HL-60 (cell line): Measurements from ENCODE around the gene OBSL1.

Experiments
- DNase-seq, 2 experiments: peaks; one replicate each; pipeline ENCODE4 v3.0.0-alpha.2; 2010 to 2020; ENCODE audit warnings: low read depth in 1 of 2, low spot score in 1 of 2
- H3K27ac ChIP-seq: fragments of 250-450 bp; sonication (Bioruptor Pico); replicated peaks from 2 replicates; pipeline ENCODE4 v1.5.1; 2020; ENCODE audit warnings: mild to moderate bottlenecking, moderate library complexity
- H3K27me3 ChIP-seq: fragments of 250-450 bp; sonication (Bioruptor Pico); 2 replicates; pipeline ENCODE4 v1.5.1; 2021; ENCODE audit warnings: mild to moderate bottlenecking, moderate library complexity; ENCODE audit not compliant: insufficient read depth, poor library complexity, severe bottlenecking
- H3K4me3 ChIP-seq: replicated peaks from 2 replicates; pipeline ENCODE4 v1.5.1; 2011; ENCODE audit warnings: mild to moderate bottlenecking, control low read depth, low read length; ENCODE audit not compliant: insufficient read depth
- CTCF ChIP-seq: IDR thresholded peaks from one replicate; pipeline ENCODE4 v1.5.1; 2011; ENCODE audit warnings: low read length, control low read depth, inconsistent platforms; ENCODE audit not compliant: insufficient read depth
- GABPA ChIP-seq: IDR thresholded peaks from 2 replicates; pipeline ENCODE4 v1.6.1; 2012; ENCODE audit warnings: low read depth
- POLR2AphosphoS5 ChIP-seq: IDR thresholded peaks from 2 replicates; pipeline ENCODE4 v1.6.1; 2012; ENCODE audit warnings: low read depth
- REST ChIP-seq: IDR thresholded peaks from 2 replicates; pipeline ENCODE4 v1.6.1; 2012; ENCODE audit warnings: low read depth; ENCODE audit not compliant: insufficient replicate concordance
- SPI1 ChIP-seq: IDR thresholded peaks from 2 replicates; pipeline ENCODE4 v1.6.1; 2012; ENCODE audit warnings: low read depth, mild to moderate bottlenecking, borderline replicate concordance

Gene OBSL1

GRCh38 chr2:219537657-219538488 lies 33.5 kb downstream of the OBSL1 start:
- H3K27ac ChIP-seq, result no peak overlapping the region

GRCh38 chr2:219536967-219537366 lies 34.4 kb downstream of the OBSL1 start:
- DNase-seq, result no peak
- TF ChIP-seq GABPA, result no peak
- TF ChIP-seq CTCF, result no peak
- TF ChIP-seq POLR2AphosphoS5, result no peak
- no peak for TF ChIP-seq REST
- no peak for TF ChIP-seq SPI1
- no peak overlapping the region for H3K4me3 ChIP-seq
- no peak overlapping the region for H3K27ac ChIP-seq
- H3K27me3 ChIP-seq, result peaks cover 17% of the 10 kb centered on the region

More at GRCh38 chr2:219537657-219538488, 33.5 kb downstream of the OBSL1 start:
- TF ChIP-seq GABPA (no peak), SPI1 (no peak), POLR2AphosphoS5 (no peak), CTCF (no peak), REST (no peak)
- no peak for DNase-seq
- H3K27me3 ChIP-seq, result peaks cover 26% of the 10 kb centered on the region
- no peak overlapping the region for H3K4me3 ChIP-seq

- peaks cover 15% of the 10 kb centered on the region for H3K27me3 ChIP-seq
- no peak for TF ChIP-seq SPI1
- TF ChIP-seq POLR2AphosphoS5, result no peak
- no peak for TF ChIP-seq REST
- no peak for TF ChIP-seq GABPA
- no peak for TF ChIP-seq CTCF
- no peak overlapping the region for H3K4me3 ChIP-seq
- DNase-seq, result no peak
- no peak overlapping the region for H3K27ac ChIP-seq
These were observed 34.9 kb downstream of the OBSL1 start for GRCh38 chr2:219536425-219536824.
